ENCODE results near the gene CACNA1B. TPM values are rescaled to one million over a fixed set of nuclear protein-coding genes. Genes with fewer than 3 reads are reported as not detected.

The CACNA1B gene
- total RNA-seq, 4 donors from 2014 or later = not detected

DNA sequence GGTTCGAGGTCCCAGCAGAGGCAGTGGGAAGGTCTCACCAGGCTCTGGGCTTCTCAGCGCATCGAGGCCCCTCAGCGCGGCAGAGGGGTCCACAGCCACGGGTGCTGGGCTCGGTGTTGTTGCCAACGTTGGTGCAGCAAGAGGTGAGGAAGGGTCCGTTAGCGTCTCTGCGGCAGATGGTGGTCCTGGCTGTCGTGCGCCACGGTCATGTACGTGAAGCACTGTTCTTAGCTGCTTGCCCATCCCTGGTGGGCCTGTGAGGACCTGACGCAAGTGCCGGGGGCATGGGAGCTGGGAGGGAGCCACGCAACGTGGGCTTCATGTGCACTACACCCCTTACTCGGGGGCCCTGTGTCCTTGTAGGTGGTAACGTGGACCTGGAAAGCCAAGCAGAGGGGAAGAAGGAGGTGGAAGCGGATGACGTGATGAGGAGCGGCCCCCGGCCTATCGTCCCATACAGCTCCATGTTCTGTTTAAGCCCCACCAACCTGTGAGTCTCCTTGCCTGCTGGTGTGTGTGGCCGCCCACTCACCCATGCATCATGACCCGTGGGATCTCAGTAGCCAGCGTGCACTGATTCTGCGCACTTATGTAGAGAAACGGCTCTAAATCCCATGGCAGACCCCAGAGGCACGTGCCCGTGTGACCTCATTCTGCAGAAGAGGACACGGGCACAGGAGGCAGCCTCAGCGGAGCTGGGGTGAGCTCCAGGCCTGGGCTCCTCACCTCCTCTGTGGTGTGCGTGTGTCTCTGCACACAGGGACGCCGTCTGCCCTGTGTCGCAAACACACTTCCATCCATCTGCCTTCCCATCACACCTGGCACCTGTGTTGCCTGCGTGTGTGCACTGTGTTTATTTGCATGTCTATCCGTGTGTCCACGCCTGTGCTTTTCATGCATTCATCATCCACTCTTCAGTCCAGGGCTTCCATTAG is 166.1 kb downstream of the CACNA1B start:
- TF ChIP-seq, protein P1, sequence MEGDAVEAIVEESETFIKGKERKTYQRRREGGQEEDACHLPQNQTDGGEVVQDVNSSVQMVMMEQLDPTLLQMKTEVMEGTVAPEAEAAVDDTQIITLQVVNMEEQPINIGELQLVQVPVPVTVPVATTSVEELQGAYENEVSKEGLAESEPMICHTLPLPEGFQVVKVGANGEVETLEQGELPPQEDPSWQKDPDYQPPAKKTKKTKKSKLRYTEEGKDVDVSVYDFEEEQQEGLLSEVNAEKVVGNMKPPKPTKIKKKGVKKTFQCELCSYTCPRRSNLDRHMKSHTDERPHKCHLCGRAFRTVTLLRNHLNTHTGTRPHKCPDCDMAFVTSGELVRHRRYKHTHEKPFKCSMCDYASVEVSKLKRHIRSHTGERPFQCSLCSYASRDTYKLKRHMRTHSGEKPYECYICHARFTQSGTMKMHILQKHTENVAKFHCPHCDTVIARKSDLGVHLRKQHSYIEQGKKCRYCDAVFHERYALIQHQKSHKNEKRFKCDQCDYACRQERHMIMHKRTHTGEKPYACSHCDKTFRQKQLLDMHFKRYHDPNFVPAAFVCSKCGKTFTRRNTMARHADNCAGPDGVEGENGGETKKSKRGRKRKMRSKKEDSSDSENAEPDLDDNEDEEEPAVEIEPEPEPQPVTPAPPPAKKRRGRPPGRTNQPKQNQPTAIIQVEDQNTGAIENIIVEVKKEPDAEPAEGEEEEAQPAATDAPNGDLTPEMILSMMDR (IDR thresholded peaks at IDR 0.05) = no peak
- DNase-seq (ENCODE audit: low spot score) (no peak), ATAC-seq (ENCODE audit: low FRiP score) (no peak)

DNA sequence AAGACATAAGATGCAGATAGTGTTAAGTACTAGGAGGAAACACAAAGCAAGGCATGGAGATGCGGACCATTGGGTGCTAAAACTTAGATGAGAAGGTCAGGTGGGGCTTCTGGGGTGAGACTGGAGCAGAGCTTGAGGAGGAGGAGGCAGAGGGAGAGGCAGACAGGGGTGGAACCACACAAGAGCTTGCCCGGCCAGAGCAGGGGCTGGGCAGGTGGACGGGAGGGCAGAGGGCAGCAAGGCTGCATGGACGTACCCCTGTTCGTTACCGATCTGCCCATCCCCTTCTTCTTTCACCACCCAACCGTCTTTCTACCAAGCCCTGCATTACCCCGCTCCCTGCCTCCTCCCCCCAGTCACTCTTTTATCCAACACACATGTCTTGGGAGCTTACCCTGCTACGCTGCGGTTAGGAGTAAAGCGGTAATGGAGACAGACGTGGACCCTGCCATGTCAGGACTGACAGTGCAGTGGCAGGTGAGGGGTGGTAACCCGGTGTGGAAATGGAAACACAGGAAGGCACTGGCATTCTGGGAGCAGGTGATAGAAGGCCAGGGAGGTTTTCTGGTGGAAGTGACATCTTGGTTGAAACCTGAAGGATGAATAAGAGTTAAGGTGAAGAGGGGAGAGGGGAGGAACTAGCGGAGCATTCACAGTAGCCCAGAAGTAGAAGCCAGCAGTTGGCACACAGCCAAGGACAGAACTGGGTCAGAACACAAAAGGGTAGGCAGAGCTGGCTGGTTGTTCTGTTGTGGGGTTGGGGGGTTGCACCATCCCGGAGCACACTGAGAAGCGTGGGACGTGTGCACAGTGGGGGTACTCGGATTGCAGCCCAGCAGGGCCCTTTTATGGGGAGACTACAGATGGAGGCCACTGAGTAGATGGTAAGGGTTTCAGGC is 167.2 kb downstream of the CACNA1B start:
- TF ChIP-seq, protein P1 (IDR thresholded peaks at IDR 0.05) = no peak
- no peak for DNase-seq (ENCODE audit: low spot score)

GRCh38 chr9:138045541-138046490 is 168.2 kb downstream of the CACNA1B start:
- ATAC-seq (ENCODE audit: low FRiP score) (no peak), DNase-seq (ENCODE audit: low spot score) (no peak)

More for the DNA sequence above, 167.2 kb downstream of the CACNA1B start:
- no peak for ATAC-seq (ENCODE audit: low FRiP score)

DNA sequence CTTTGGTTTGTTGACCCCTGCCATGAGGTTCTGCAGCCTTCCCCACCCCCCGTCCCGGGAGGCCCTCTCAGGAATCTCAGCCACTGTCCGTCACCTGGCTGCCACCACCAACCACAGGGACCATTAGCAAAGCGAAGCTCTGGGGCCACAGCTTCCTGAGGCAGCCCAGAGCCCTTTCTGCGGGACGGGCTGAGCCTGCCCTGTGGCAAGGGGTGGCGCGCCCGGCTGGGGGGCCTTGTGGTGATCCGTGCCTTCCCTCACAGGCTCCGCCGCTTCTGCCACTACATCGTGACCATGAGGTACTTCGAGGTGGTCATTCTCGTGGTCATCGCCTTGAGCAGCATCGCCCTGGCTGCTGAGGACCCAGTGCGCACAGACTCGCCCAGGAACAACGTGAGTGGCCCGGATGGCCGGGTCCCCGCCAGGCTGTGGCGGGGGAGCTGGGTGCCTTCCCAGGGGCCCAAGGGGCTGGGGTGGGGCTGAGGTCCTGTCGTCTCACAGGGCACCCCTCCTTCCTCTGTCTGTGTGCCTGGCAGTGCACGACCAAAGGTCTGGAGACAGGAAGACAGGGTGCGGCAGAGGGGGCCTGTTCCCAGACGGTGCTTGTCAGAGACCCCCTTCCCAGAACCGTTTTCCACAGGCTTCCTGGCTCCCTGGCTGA is 169.2 kb downstream of the CACNA1B start:
- DNase-seq (ENCODE audit: low spot score) = no peak
- ATAC-seq (ENCODE audit: low FRiP score) = no peak
- TF ChIP-seq, protein P1 (IDR thresholded peaks at IDR 0.05) = no peak

More at GRCh38 chr9:138045541-138046490, 168.2 kb downstream of the CACNA1B start:
- TF ChIP-seq, protein P1 (IDR thresholded peaks at IDR 0.05) = no peak

- ATAC-seq (ENCODE audit: low FRiP score) = no peak
- TF ChIP-seq, protein P1 (IDR thresholded peaks at IDR 0.05) = no peak
- DNase-seq (ENCODE audit: low spot score) = no peak
Observed at GRCh38 chr9:138047469-138048040, 170.0 kb downstream of the CACNA1B start.
